Measurements from ENCODE around the gene SLC29A3. TPM values are rescaled to one million over a fixed set of nuclear protein-coding genes. Genes with fewer than 3 reads are reported as not detected.
A peak's percentile ranks its signal among the peaks of the same experiment; 100 is the strongest.

The SLC29A3 gene
- total and polyA plus RNA-seq, 10 of the 15 experiments (the other 5 are each of a cell fraction or from before 2014, with no cell fraction given) = 1.5 to 4.0 (median 2.7) TPM

GRCh38 chr10:71330789-71331404 lies 11.8 kb downstream of the SLC29A3 start:
- in situ Hi-C loops (cut with MboI) = no loop called here
- TF ChIP-seq SRF (IDR thresholded peaks at IDR 0.05; ENCODE audit: low read depth in 2 of 2, low read length in 2 of 2) (no peak), ZZZ3 (IDR thresholded peaks at IDR 0.05; ENCODE audit: control insufficient read depth, insufficient read length, low read depth) (no peak), BCLAF1 (IDR thresholded peaks at IDR 0.05) (no peak), RUNX3 (IDR thresholded peaks at IDR 0.05; ENCODE audit: low read length) (no peak), RBBP5 (conservative IDR thresholded peaks at IDR 0.05) (no peak), CEBPZ (IDR thresholded peaks at IDR 0.05; ENCODE audit: low read depth, low read length) (no peak), NBN (IDR thresholded peaks at IDR 0.05) (no peak), PAX5 (IDR thresholded peaks at IDR 0.05; ENCODE audit: borderline replicate concordance, low read depth, low read length) (no peak), MYB (IDR thresholded peaks at IDR 0.05; ENCODE audit: borderline replicate concordance, low read depth, low read length) (no peak), LARP7 (IDR thresholded peaks at IDR 0.05) (no peak), SIN3A (IDR thresholded peaks at IDR 0.05; ENCODE audit: low read depth, low read length) (no peak), PAX8 (IDR thresholded peaks at IDR 0.05) (no peak), ZNF687 (IDR thresholded peaks at IDR 0.05) (no peak)

More at GRCh38 chr10:71330789-71331404, 11.8 kb downstream of the SLC29A3 start:
- TSS peak; percentile 24 for BruUV-seq (replicated peaks)
- Histone ChIP-seq H2AFZ (ENCODE audit: control insufficient read depth, low read depth, low read length) (no peak overlapping the region), H4K20me1 (ENCODE audit: control insufficient read depth, insufficient read depth) (no peaks in the 10 kb centered on the region), H3K27ac (ENCODE audit: control insufficient read depth, insufficient read depth) (no peak overlapping the region), H3K27me3 (replicated peaks in 1 of 2; ENCODE audit: control insufficient read depth in 2 of 2, insufficient read depth in 2 of 2, low read length in 1 of 2) (no peaks in the 10 kb centered on the region), H3K79me2 (ENCODE audit: control insufficient read depth, insufficient read depth, low read length) (no peaks in the 10 kb centered on the region), H3K4me3 (no peak overlapping the region), H3K4me1 (ENCODE audit: control insufficient read depth, insufficient read depth, low read length) (peaks cover 7% of the 10 kb centered on the region), H3K4me2 (ENCODE audit: control insufficient read depth, insufficient read depth) (no peak overlapping the region), H3K9me3 (replicated peaks; ENCODE audit: control insufficient read depth, insufficient read depth, low read length) (no peaks in the 10 kb centered on the region), H3K36me3 (ENCODE audit: control insufficient read depth in 2 of 2, insufficient read depth in 2 of 2, low read length in 1 of 2) (no peaks in the 10 kb centered on the region), H3K9ac (ENCODE audit: control insufficient read depth, insufficient read depth, low read length) (no peak overlapping the region)
- ATAC-seq (no peak), DNase-seq (ENCODE audit: low read depth, low spot score) (no peak), FAIRE-seq (no peak)
- ChIA-PET POLR2A (no interaction called here), CTCF (interaction anchor here (0.7 to 2.1 kb wide), 2 partner anchors 11 to 12 kb away, joined by 3 to 10 read pairs; partner anchors contain the start of gene SLC29A3), RAD21 (ENCODE audit: unreplicated experiment) (no interaction called here), SMC1A (ENCODE audit: uncharacterized antibody, unreplicated experiment) (interaction anchor here (1.0 to 2.7 kb wide), 4 partner anchors 11 to 50 kb away, joined by 3 to 8 read pairs (median 8); no protein-coding TSS in a partner anchor)
- WGBS (ENCODE audit: insufficient coverage, insufficient replicate concordance, low lambda C conversion rate, missing lambda C conversion rate) = 35% methylated on average over 4 of the region's 4 CpGs
- intact Hi-C loops (cut with micrococcal nuclease; ENCODE audit: unreplicated experiment) = no loop called here

Data from GM12878 (cell line).